Measurements from ENCODE around the gene STARD5. TPM values are rescaled to one million over a fixed set of nuclear protein-coding genes. Genes with fewer than 3 reads are reported as not detected.

Gene STARD5
- total RNA-seq, 2 donors from 2014 or later = 2.2 to 3.0 TPM

- Histone ChIP-seq H3K27ac (no peak overlapping the region), H3K4me3 (no peak overlapping the region), H3K4me1 (no peaks in the 10 kb centered on the region), H3K36me3 (no peaks in the 10 kb centered on the region), H3K27me3 (no peaks in the 10 kb centered on the region), H3K9me3 (no peaks in the 10 kb centered on the region)
- no peak for TF ChIP-seq CTCF (IDR thresholded peaks at IDR 0.05)
- no peak for DNase-seq (ENCODE audit: low spot score)
Measured at GRCh38 chr15:81259760-81260298, 64.1 kb downstream of the STARD5 start.

Other genes with a start within 250 kb of the STARD5 start
- 1 to 10 TPM in 1 of 2 donors, not detected in 1; 6.2 TPM for gene CFAP161, start 189.9 kb downstream of the STARD5 start, total RNA-seq
- gene IL16, start 127.3 kb downstream of the STARD5 start, total RNA-seq = 10 to 100 TPM in 1 of 2 donors, 1 to 10 TPM in 1; 3.9 to 12.1 TPM
- gene TMC3, start 50.1 kb upstream of the STARD5 start, total RNA-seq = not detected

Measured in right atrium auricular region (tissue), 2 donors.